Thoracic aorta (tissue), 2 donors: ENCODE measurements around the gene FOXL3. TPM values are rescaled to one million over a fixed set of nuclear protein-coding genes. Genes with fewer than 3 reads are reported as not detected.
"Not testable (repeated sequence)": the region's sequence is repeated elsewhere in the genome, so short reads cannot be mapped to it uniquely, and the experiment has no call there.

ENCODE experiments used
- ATAC-seq: fragments of 150-250 bp; one replicate; pipeline ENCODE4 v1.8.0; 2017; ENCODE audit warnings: low read depth; ENCODE audit not compliant: insufficient number of reproducible peaks, low FRiP score
- DNase-seq: peaks from one replicate; pipeline ENCODE4 v3.0.0-alpha.2; 2020; ENCODE audit warnings: low spot score
- H3K27ac ChIP-seq, 2 donors: fragments of 200-600 bp; sonication (generic); 1 replicate in 1 of 2; 2 replicates in 1 of 2; pipeline ENCODE4 v1.5.1; 2016; ENCODE audit warnings: mild to moderate bottlenecking in 2 of 2, moderate library complexity in 2 of 2
- H3K27me3 ChIP-seq: fragments of 200-600 bp; sonication (generic); replicated peaks from 2 replicates; pipeline ENCODE4 v1.6.0; 2016; ENCODE audit warnings: mild to moderate bottlenecking; ENCODE audit not compliant: insufficient read depth
- H3K36me3 ChIP-seq: fragments of 200-600 bp; sonication (generic); one replicate; pipeline ENCODE4 v1.5.1; 2016
- H3K4me1 ChIP-seq, 2 donors: fragments of 200-600 bp; sonication (generic); 1 replicate in 1 of 2; 2 replicates in 1 of 2; pipeline versions ENCODE4 v1.5.1 to v1.6.0; 2016; ENCODE audit warnings: low read depth in 2 of 2, mild to moderate bottlenecking in 1 of 2; ENCODE audit not compliant: control insufficient read depth in 1 of 2
- H3K4me3 ChIP-seq: fragments of 200-600 bp; sonication (generic); 2 replicates; pipeline ENCODE4 v1.5.1; 2016; ENCODE audit warnings: mild to moderate bottlenecking
- H3K9me3 ChIP-seq: fragments of 200-600 bp; sonication (generic); 2 replicates; pipeline ENCODE4 v1.5.1; 2016
- CTCF ChIP-seq: fragments of 200-600 bp; sonication (generic); IDR thresholded peaks from one replicate; pipeline ENCODE4 v1.5.1; 2019; ENCODE audit warnings: antibody characterized with exemption
- total RNA-seq, 2 donors: library from RNA; depleted of rRNA; stranded (reverse); fragments of >200 nt; gene quantifications; one replicate each; pipeline versions ENCODE4 v1.1.0 to v1.2.3, GENCODE V29; 2016

FOXL3 gene
- not detected for total RNA-seq

DNA sequence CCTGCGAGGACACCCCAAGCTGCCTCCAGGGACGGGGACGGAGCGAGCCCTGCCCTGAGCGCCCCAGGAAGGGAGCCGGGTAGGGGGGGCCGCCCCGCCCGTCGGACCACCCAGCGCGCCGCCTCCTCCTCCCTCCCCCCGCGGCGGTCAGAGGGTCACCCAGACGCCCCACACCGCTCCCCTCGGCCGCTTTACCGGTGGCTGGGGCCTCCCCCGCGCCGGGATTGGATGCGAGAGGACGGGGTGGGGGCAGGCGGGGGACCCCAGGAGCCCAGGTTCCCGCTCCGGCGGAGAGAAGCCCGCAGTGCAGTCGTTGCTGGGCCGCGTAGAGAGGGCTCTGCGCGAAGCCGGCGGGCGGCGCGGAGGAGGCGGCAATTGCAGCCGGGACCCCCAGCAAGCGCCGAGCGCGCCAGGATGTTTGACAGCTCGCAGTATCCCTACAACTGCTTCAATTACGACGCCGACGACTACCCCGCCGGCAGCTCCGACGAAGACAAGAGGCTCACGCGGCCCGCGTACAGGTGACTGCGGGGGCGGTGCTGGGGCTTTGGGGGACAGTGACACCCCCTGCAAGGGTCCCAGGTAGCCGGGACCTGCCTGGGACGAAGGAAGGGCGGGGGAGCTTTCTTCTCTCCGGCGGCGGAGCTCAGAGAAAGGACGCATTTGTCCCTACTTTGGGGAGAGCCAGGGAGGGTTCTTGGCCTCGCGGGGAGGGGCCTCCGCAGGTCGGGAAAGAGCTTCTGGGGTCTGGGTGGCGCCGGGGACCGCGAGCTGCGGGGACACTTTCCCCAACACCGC is at the start of gene FOXL3:
FOXL3 (plus strand) TSS at position 415 of the 798 bp plus-strand sequence; CDS start at position 415, 0 bp downstream.
- Histone ChIP-seq H3K27me3 (no peaks in the 10 kb centered on the region), H3K9me3 (no peaks in the 10 kb centered on the region), H3K4me1 (no peaks in the 10 kb centered on the region), H3K4me3 (no peak within 1 kb of the TSS), H3K27ac (no peak within 1 kb of the TSS), H3K36me3 (no peaks in the 10 kb centered on the region)
- DNase-seq (no peak), ATAC-seq (no peak)
- TF ChIP-seq CTCF, result no peak

GRCh38 chr7:240887-241421 is 49.0 kb upstream of the FOXL3 start:
- Histone ChIP-seq H3K9me3 (no peaks in the 10 kb centered on the region), H3K36me3 (no peaks in the 10 kb centered on the region), H3K4me3 (no peak overlapping the region), H3K27me3 (no peaks in the 10 kb centered on the region), H3K27ac (no peak overlapping the region), H3K4me1 (peaks cover 7 to 9% of the 10 kb centered on the region in 2 donors)
- TF ChIP-seq CTCF, result no peak
- ATAC-seq (no peak), DNase-seq (no peak)

- Histone ChIP-seq H3K4me1 (peaks cover 1 to 3% of the 10 kb centered on the region in 2 donors), H3K27me3 (no peaks in the 10 kb centered on the region), H3K4me3 (no peak overlapping the region), H3K9me3 (no peaks in the 10 kb centered on the region), H3K36me3 (peaks cover 5% of the 10 kb centered on the region), H3K27ac (no peak overlapping the region)
- no peak for ATAC-seq
- TF ChIP-seq CTCF, result no peak
- DNase-seq, result no peak
Observed at GRCh38 chr7:241513-241912, 48.5 kb upstream of the FOXL3 start.

DNA sequence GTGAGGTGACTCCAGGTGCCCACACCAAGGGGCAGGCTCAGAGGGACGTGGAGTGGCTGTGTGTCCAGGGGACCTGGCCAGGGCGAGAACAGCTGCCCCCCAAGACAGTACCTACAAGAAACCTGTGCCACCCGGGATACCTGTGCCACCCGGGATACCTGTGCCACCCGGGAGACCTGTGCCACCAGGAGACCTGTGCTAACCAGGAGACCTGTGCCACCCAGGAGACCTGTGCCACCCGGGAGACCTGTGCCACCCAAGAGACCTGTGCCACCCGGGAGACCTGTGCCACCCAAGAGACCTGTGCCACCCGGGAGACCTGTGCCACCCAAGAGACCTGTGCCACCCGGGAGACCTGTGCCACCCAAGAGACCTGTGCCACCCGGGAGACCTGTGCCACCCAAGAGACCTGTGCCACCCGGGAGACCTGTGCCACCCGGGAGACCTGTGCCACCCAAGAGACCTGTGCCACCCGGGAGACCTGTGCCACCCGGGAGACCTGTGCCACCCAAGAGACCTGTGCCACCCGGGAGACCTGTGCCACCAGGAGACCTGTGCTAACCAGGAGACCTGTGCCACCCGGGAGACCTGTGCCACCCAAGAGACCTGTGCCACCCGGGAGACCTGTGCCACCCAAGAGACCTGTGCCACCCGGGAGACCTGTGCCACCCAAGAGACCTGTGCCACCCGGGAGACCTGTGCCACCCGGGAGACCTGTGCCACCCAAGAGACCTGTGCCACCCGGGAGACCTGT is 47.0 kb upstream of the FOXL3 start:
- peaks cover 19% of the 10 kb centered on the region for H3K36me3 ChIP-seq
- not testable (repeated sequence) for H3K27ac ChIP-seq, H3K27me3 ChIP-seq, H3K9me3 ChIP-seq, ATAC-seq, H3K4me3 ChIP-seq, DNase-seq, H3K4me1 ChIP-seq

DNA sequence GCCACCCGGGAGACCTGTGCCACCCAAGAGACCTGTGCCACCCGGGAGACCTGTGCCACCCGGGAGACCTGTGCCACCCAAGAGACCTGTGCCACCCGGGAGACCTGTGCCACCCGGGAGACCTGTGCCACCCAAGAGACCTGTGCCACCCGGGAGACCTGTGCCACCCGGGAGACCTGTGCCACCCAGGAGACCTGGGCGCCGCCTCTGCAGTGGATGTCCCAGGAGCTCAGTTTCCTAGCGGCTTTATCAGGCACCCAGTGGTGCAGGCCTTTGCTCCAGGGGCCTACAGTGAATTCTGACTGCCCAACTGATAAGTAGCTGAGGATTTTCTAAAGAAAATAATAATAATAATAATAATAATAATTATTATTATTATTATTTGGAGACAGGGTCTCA is 46.4 kb upstream of the FOXL3 start:
- not testable (repeated sequence) for H3K4me1 ChIP-seq, H3K4me3 ChIP-seq, H3K9me3 ChIP-seq, H3K27ac ChIP-seq, ATAC-seq, DNase-seq, H3K27me3 ChIP-seq
- H3K36me3 ChIP-seq, result peaks cover 24% of the 10 kb centered on the region

GRCh38 chr7:244974-245373 is 45.0 kb upstream of the FOXL3 start:
- Histone ChIP-seq H3K27ac (no peak overlapping the region), H3K36me3 (peaks cover 38% of the 10 kb centered on the region), H3K9me3 (no peaks in the 10 kb centered on the region), H3K4me3 (no peak overlapping the region), H3K4me1 (peaks cover 0 to 3% of the 10 kb centered on the region in 2 donors), H3K27me3 (no peaks in the 10 kb centered on the region)
- ATAC-seq, result no peak
- DNase-seq, result no peak
- TF ChIP-seq CTCF, result no peak
